HG03060 (cell line): ENCODE measurements around the gene TFAP2B.

Experiments used
- ATAC-seq: cut with Tn5 transposase; IDR thresholded peaks from one replicate; pipeline ENCODE4 v1.9.1; 2021; ENCODE audit warnings: low read depth, moderate number of reproducible peaks; ENCODE audit not compliant: unreplicated experiment

TFAP2B gene

GRCh38 chr6:50823094-50823920 lies 4.6 kb downstream of the TFAP2B start:
- no peak for ATAC-seq

GRCh38 chr6:50824552-50824951 lies 5.9 kb downstream of the TFAP2B start:
- ATAC-seq: no peak

DNA sequence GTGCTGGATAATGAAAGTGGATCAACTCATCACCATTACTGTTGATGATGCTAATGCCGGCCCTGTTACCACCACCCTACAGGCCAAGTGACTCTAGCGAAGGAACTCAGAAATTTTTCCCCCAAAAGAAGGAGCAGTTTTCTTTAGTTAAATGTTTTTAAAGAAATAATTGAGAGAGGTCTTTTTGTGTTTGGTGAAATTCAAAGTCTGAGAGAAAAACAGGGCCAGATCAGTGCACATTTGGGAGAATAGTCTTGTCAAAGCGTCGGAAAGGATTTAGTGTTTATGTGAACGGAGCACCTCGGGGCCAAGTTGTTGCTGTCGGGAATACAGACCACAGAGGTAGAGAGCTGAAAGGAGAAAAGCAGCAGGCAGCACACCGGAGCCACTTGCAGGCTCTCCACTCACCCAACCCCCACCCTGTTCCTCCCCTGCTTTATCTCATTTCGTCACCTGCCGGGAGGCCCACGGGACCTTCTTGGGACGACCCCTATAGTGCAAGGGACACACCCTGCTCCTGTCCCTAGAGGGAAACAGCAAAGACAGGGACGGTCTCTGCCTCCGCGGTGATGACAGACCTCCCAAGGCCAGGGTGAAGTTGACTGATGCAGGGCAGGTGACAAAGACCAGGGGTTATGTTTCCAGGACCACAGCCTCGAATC lies 6.8 kb downstream of the TFAP2B start:
- no peak for ATAC-seq

GRCh38 chr6:50826037-50826761 lies 7.5 kb downstream of the TFAP2B start:
- ATAC-seq: no peak

DNA sequence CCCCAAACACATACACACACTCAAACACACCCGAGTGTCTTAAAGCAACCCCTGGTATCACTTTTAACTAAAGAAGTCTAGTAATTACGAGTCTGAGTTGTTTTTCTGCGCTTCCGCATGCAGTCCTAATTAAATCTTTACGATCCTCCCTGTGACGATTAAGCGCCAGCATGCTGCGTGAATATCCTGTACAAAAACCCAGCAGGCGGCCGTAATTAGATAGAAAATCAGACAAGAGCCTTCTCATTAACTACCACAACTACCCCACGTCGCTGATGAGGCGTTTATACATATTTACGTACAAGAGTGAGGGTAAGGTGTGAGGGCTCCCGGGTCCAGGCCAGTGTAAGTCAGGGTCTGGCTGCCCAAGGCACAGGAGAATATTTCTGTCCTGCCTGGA lies 8.1 kb downstream of the TFAP2B start:
- no peak for ATAC-seq

DNA sequence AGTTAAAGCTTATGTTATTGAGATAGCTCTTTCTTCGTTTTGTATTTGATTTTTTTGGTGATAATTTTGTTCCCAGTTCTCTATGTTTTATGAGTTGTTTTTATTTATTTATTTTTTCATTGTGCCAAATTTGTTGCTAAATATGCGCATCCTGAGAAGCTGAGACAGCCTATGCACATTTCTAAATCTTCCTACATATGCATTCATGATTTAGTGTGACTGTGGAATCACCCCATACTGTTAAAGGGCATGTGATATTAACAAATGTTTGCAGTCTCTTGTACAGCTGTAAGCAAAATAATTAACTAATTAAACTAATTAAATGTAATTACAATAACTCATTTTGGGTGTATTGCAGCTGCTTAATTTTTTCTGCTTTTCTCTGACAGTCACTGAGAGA lies 10.4 kb downstream of the TFAP2B start:
- ATAC-seq: no peak

- no peak for ATAC-seq
Observed at GRCh38 chr6:50829898-50830444, 11.3 kb downstream of the TFAP2B start.

DNA sequence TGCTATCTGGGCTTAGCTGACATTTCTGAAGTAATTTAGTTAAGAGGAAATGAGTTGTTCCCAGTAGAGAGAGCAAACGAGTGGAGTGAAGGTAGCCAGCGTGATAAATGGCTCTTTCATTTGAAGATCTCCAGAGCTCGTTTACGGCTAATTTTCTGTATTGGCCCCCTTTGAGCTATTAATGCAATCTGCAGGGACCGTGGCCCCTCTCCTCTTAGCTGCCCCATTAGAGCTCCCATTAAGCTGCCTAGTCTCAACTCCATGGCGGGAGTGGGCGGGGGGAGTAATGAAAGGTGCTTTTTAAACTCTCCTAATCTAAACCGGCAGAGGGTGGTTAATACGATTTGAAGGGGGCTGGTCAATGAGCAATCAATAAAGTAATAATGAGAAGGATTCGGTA lies 12.5 kb downstream of the TFAP2B start:
- ATAC-seq: no peak

DNA sequence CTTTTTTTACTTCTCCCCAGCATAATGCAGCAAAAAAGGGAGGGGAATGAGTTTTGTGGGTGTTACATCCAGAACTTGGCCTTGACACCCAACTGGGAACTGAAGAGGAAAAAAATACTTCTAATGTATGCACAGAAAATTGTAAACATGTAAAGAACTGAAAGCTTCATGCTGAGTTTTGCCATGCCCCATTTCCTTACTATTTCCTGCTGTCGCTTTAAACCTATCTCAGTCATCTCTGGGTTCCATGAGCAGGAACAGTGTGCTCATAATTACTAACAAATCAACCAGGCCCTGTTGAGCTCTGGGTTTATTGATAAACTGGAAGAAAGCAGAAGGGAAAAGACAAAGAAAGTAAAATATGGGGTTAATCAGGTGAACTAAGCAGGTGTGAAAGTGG lies 14.2 kb downstream of the TFAP2B start:
- ATAC-seq: no peak

- no peak for ATAC-seq
Observed at GRCh38 chr6:50834929-50835410, 16.3 kb downstream of the TFAP2B start.

DNA sequence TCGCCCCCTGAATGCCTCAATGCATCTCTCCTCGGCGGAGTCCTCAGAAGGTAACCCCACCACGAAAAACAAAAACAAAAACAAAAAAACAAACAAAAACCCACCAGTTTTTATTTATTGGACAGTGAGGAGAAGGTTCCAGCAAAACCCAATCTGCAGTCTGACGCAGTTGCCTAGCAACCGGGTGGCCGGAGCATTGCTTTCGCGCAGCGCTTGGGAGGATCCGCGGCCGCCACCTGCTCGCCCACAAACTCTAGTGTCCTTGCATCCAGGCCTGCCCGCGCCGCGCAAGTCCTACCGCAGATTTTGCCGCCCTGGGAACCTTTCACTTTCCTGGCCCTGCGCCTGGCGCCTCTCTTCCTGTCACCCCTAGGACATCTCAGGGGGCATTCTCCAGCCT lies 17.6 kb downstream of the TFAP2B start:
- ATAC-seq: no peak

DNA sequence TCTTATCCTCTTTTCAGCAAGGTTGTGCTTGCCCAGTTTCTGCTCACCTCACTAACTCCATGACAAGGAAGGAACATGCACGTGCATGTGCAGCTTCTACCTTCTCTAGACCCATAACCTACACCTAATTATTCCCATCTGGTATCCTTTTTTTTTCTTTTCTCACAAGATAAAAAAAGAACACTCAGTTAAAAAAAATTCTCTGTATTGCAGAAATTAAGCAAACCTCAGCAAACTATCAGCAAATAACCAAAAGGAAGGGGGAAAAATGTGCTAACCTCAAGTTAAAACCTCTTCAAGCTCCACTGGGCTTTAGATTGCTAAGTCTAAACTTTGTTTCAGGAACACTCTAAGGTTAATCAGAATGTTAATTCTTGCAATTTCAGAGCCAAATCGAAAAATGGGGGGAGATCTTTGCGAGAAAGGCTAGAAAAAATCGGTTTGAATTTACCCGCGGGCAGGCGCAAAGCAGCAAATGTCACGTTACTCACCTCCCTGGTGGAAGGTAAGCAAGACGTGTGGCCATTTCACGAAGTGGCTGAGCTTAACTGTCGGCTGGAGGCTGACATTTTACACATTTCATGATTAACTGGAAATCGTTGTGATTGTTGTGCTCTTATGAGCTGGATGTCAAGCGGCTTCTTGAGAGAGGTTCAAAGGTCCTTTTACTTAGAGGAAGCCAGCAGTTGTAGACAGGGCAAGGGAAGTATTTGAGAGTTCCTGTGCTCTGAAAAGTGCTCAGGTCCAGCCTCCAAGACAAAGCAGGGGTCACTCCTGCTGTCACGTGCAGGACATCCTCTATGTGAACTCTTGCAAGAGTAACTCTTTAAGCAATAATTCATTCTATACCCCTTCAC lies 19.1 kb downstream of the TFAP2B start:
- ATAC-seq: no peak

GRCh38 chr6:50840112-50840810 lies 21.6 kb downstream of the TFAP2B start:
- ATAC-seq: no peak

GRCh38 chr6:50840811-50841192 lies 22.1 kb downstream of the TFAP2B start:
- no peak for ATAC-seq

DNA sequence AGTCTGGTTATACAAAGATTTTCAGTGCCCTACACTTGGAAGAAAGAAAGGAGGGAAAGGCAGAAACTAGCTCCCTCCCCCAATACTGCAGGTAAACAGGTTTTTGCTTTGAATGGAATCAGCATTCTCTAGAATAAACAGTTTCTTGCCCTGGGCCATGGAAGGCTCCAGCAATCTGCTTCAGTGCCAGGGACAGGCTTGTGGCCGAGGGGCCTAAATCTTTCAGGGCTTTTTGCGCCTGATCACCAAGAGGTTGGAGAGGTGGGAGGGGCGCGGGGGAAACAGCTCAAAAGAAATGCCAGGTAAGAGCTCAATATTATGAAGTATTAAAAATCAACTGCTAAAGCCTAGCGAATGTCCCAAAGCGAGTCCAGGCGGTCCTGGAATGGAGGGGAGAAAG lies 23.8 kb downstream of the TFAP2B start:
- no peak for ATAC-seq

DNA sequence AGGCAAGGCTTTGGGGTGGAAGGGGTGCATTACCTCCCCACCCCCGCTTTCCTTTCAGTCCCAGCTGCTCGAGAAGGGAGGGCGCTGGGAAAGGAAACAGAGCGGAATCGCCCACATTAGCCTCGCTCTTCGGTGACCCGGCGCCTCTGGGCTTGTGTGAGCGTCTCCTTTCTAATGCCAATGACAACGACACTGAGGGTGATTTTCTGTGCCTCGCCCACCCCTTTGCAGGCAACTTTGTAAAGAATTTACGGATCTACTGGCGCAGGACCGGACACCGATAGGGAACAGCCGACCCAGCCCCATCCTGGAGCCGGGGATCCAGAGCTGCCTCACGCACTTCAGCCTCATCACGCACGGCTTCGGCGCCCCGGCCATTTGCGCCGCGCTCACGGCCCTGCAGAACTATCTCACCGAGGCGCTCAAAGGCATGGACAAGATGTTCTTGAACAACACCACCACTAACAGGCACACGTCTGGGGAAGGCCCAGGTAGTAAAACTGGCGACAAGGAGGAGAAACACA lies 24.3 kb downstream of the TFAP2B start:
- ATAC-seq: no peak

- ATAC-seq: no peak
Observed at GRCh38 chr6:50843842-50844241, 25.2 kb downstream of the TFAP2B start.

DNA sequence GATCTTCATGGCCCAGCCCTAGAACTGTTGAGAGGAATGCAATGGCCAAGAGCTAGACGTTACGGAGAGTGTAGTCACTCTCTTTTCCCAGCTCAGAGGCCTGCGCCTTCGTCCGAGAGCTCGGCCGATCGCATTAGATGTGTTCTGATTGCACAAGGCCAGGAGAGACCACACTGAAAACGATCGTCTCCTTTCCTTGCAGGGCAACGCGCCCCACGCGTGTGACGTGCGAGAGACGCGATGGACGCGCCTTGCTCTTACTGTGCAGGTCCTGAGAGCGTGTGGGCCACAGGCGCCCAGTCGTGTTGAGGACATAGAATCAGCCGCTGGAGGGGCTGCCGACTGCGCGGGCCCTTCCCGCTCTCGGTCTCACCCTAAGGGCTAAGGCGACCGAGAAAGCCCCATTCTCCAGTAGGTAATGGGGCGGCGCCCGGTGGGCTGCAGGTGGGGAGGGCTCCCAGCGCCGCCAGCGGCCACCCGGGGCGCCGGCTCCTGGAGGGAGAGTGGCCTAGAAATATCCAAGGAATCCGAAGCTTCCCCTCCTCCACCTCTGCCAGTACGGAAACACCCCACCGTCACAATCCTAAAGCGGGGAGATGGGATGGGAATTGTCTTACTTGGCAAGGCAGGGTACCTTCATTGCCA lies 26.9 kb downstream of the TFAP2B start:
- no peak for ATAC-seq
